Measurements from ENCODE around the gene LAMTOR2. TPM values are rescaled to one million over a fixed set of nuclear protein-coding genes. Genes with fewer than 3 reads are reported as not detected.

Gene LAMTOR2
- total and polyA plus RNA-seq, 4 donors = 71.2 to 143 (median 103) TPM

DNA sequence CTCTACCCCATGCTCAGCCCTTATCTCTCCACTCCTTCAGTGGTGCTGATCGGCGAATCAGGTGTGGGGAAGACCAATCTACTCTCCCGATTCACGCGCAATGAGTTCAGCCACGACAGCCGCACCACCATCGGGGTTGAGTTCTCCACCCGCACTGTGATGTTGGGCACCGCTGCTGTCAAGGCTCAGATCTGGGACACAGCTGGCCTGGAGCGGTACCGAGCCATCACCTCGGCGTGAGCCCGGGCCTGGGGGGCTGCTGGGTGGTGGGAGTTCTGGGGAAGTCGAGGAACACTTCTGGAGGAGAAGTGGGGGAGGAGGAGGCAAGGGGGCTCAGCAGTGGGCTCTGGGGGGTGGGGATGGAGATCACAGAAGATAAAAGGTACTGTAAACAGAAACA, 11.3 kb downstream of the LAMTOR2 start:
- ATAC-seq (ENCODE audit: insufficient read depth, low FRiP score) (no peak), DNase-seq (no peak)
- no peak overlapping the region for H3K4me3 ChIP-seq
- no peak overlapping the region for H3K9ac ChIP-seq (ENCODE audit: insufficient read depth in 1 of 2, low read length in 2 of 2)
- TF ChIP-seq, protein P1, sequence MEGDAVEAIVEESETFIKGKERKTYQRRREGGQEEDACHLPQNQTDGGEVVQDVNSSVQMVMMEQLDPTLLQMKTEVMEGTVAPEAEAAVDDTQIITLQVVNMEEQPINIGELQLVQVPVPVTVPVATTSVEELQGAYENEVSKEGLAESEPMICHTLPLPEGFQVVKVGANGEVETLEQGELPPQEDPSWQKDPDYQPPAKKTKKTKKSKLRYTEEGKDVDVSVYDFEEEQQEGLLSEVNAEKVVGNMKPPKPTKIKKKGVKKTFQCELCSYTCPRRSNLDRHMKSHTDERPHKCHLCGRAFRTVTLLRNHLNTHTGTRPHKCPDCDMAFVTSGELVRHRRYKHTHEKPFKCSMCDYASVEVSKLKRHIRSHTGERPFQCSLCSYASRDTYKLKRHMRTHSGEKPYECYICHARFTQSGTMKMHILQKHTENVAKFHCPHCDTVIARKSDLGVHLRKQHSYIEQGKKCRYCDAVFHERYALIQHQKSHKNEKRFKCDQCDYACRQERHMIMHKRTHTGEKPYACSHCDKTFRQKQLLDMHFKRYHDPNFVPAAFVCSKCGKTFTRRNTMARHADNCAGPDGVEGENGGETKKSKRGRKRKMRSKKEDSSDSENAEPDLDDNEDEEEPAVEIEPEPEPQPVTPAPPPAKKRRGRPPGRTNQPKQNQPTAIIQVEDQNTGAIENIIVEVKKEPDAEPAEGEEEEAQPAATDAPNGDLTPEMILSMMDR (IDR thresholded peaks at IDR 0.05; ENCODE audit: control extremely low read depth, extremely low read depth) = no peak
- no peaks in the 10 kb centered on the region for H3K27me3 ChIP-seq (ENCODE audit: control insufficient read depth in 3 of 3, insufficient read depth in 3 of 3, low read length in 2 of 3)
- H3K27ac ChIP-seq (ENCODE audit: low read depth in 1 of 2, low read length in 1 of 2) = no peak overlapping the region
- no peaks in the 10 kb centered on the region for H3K9me3 ChIP-seq (ENCODE audit: control insufficient read depth in 4 of 4, insufficient read depth in 3 of 4, low read length in 3 of 4)
- H3K4me1 ChIP-seq (ENCODE audit: control insufficient read depth in 5 of 5, insufficient read depth in 5 of 5, low read length in 5 of 5) = peaks cover 0 to 11% (median 0%) of the 10 kb centered on the region in 5 donors
- WGBS, 2 donors = 77 to 81% methylated on average over 16 of the region's 16 CpGs
- no peaks in the 10 kb centered on the region for H3K36me3 ChIP-seq (ENCODE audit: control insufficient read depth in 4 of 4, insufficient read depth in 4 of 4, low read length in 4 of 4)

DNA sequence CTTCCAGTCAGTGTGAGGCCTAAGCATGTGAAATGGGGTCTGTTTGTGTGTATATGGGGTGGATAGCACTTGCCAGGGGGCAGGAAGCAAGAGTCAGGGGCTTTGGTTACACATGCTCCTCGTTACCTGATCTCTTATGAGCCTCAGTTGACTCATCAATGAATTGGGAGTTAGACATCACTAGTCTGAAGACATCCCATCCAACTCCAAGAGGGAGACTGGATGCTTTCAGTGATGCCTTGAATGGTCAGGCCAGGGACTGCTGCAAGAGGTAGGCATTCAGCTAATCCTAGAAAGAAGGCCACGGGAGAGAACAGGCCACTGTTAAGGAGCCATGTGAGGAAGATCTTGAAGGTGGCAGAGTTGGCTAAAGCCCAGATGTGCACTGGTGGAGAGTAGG, 12.7 kb downstream of the LAMTOR2 start:
- Histone ChIP-seq H3K9ac (ENCODE audit: insufficient read depth in 1 of 2, low read length in 2 of 2) (no peak overlapping the region), H3K9me3 (ENCODE audit: control insufficient read depth in 4 of 4, insufficient read depth in 3 of 4, low read length in 3 of 4) (no peaks in the 10 kb centered on the region), H3K4me3 (no peak overlapping the region), H3K27ac (ENCODE audit: low read depth in 1 of 2, low read length in 1 of 2) (no peak overlapping the region), H3K27me3 (ENCODE audit: control insufficient read depth in 3 of 3, insufficient read depth in 3 of 3, low read length in 2 of 3) (no peaks in the 10 kb centered on the region), H3K4me1 (ENCODE audit: control insufficient read depth in 5 of 5, insufficient read depth in 5 of 5, low read length in 5 of 5) (peaks cover 0 to 9% (median 0%) of the 10 kb centered on the region in 5 donors), H3K36me3 (ENCODE audit: control insufficient read depth in 4 of 4, insufficient read depth in 4 of 4, low read length in 4 of 4) (no peaks in the 10 kb centered on the region)
- WGBS, 2 donors = 86 to 89% methylated on average over 2 of the region's 2 CpGs
- DNase-seq = no peak
- TF ChIP-seq, protein P1 (IDR thresholded peaks at IDR 0.05; ENCODE audit: control extremely low read depth, extremely low read depth) = no peak
- no peak for ATAC-seq (ENCODE audit: insufficient read depth, low FRiP score)

DNA sequence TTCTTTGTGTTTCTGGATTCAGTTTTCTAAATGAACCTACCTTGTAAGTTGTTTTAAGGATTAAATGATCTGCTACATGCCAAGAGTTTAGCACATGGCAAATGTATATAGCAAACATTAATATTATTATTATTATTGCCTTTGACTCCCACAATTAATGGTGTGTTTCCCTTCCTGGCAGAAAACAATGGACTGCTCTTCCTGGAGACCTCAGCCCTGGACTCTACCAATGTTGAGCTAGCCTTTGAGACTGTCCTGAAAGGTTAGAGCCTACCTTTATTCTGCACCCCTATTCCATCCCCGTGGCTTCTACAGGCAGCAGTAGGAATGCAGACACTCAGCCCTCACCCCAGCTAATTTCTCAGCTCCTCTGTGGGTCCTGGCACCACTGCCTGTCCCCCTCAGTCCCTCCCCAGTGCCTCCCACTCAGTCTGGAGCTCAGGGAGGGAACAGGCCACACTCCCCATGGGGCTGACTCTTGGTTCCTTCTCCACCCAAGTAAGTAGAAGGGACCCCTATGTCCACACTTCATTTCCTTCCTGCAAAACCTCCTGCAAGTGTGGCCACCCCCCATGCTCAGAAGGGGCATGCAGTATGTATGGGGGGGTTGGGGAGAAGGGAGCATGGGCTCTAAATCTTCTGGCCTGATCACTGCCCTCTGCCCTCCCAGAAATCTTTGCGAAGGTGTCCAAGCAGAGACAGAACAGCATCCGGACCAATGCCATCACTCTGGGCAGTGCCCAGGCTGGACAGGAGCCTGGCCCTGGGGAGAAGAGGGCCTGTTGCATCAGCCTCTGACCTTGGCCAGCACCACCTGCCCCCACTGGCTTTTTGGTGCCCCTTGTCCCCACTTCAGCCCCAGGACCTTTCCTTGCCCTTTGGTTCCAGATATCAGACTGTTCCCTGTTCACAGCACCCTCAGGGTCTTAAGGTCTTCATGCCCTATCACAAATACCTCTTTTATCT, 15.2 kb downstream of the LAMTOR2 start:
- Histone ChIP-seq H3K36me3 (ENCODE audit: control insufficient read depth in 4 of 4, insufficient read depth in 4 of 4, low read length in 4 of 4) (peaks cover 0 to 2% (median 0%) of the 10 kb centered on the region in 4 donors), H3K27ac (ENCODE audit: low read depth in 1 of 2, low read length in 1 of 2) (no peak overlapping the region), H3K4me1 (ENCODE audit: control insufficient read depth in 5 of 5, insufficient read depth in 5 of 5, low read length in 5 of 5) (peaks cover 0 to 17% (median 5%) of the 10 kb centered on the region in 5 donors), H3K9me3 (ENCODE audit: control insufficient read depth in 4 of 4, insufficient read depth in 3 of 4, low read length in 3 of 4) (no peaks in the 10 kb centered on the region), H3K9ac (ENCODE audit: insufficient read depth in 1 of 2, low read length in 2 of 2) (no peak overlapping the region), H3K4me3 (no peak overlapping the region), H3K27me3 (ENCODE audit: control insufficient read depth in 3 of 3, insufficient read depth in 3 of 3, low read length in 2 of 3) (no peaks in the 10 kb centered on the region)
- TF ChIP-seq, protein P1 (IDR thresholded peaks at IDR 0.05; ENCODE audit: control extremely low read depth, extremely low read depth) = no peak
- no peak for DNase-seq
- WGBS, 2 donors = 64 to 82% methylated on average over 2 to 3 of the region's 3 CpGs
- no peak for ATAC-seq (ENCODE audit: insufficient read depth, low FRiP score)

Measured in lung (tissue), 12 donors.